ENCODE results near the gene GDI1. TPM values are rescaled to one million over a fixed set of nuclear protein-coding genes. Genes with fewer than 3 reads are reported as not detected.

Gene GDI1
- total and polyA plus RNA-seq, 2 of the 8 experiments (the other 6 are each of a cell fraction or from before 2014, with no cell fraction given), result 83.1 to 136 TPM

GRCh38 chrX:154463611-154464220, 26.8 kb downstream of the GDI1 start (continued):
- TF ChIP-seq CHD7 (IDR thresholded peaks at IDR 0.05; ENCODE audit: insufficient replicate concordance, low read length), result no peak
- no peak for TF ChIP-seq CTBP2 (IDR thresholded peaks at IDR 0.05; ENCODE audit: borderline replicate concordance, insufficient read depth, insufficient read length, low read length)

Data from H1 (cell line).